Stimulated activated naive CD4-positive, alpha-beta T cell (primary cell): ENCODE data around the gene TXNL4B.
A peak's percentile ranks its signal among the peaks of the same experiment; 100 is the strongest.
"Not testable (repeated sequence)": the region's sequence is repeated elsewhere in the genome, so short reads cannot be mapped to it uniquely, and the experiment has no call there.

ENCODE experiments used
- DNase-seq, 6 experiments: peaks; one replicate each; lab custom pipeline; 2025; lab: John Stamatoyannopoulos, UW

The TXNL4B gene

GRCh38 chr16:72111657-72112451, 18.4 kb upstream of the TXNL4B start:
- DNase-seq: no peak

GRCh38 chr16:72110662-72111615, 17.5 kb upstream of the TXNL4B start:
- no peak for DNase-seq

- DNase-seq: no peak
These were observed 16.6 kb upstream of the TXNL4B start for GRCh38 chr16:72109966-72110530.

- no peak for DNase-seq
These were observed 15.9 kb upstream of the TXNL4B start for GRCh38 chr16:72109300-72109699.

GRCh38 chr16:72108353-72109102, 15.1 kb upstream of the TXNL4B start:
- DNase-seq: no peak

GRCh38 chr16:72107371-72107770, 14.0 kb upstream of the TXNL4B start:
- no peak for DNase-seq

GRCh38 chr16:72105978-72106377, 12.6 kb upstream of the TXNL4B start:
- no peak for DNase-seq

- DNase-seq: no peak
These were observed 11.5 kb upstream of the TXNL4B start for GRCh38 chr16:72104905-72105304.

GRCh38 chr16:72101195-72101594, 7.8 kb upstream of the TXNL4B start:
- no peak for DNase-seq

- DNase-seq: peak in 4 of 6 experiments; percentile 2 to 16 (median 14)
These were observed 6.0 kb upstream of the TXNL4B start for GRCh38 chr16:72099377-72099818.

- DNase-seq: no peak
These were observed 5.5 kb upstream of the TXNL4B start for GRCh38 chr16:72098936-72099335.

GRCh38 chr16:72094266-72094610, 818 bp upstream of the TXNL4B start:
- DNase-seq: peak in 2 of 6 experiments; percentile 21 to 26

- peak in 1 of 6 experiments; percentile 1 for DNase-seq
These were observed 480 bp downstream of the TXNL4B start for GRCh38 chr16:72092832-72093447.

- DNase-seq: no peak
These were observed 2.2 kb downstream of the TXNL4B start for GRCh38 chr16:72091217-72091616.

- DNase-seq: no peak
These were observed 8.4 kb downstream of the TXNL4B start for GRCh38 chr16:72085002-72085401.

GRCh38 chr16:72084445-72084844, 9.0 kb downstream of the TXNL4B start:
- DNase-seq: no peak

GRCh38 chr16:72083778-72084404, 9.5 kb downstream of the TXNL4B start:
- no peak for DNase-seq

GRCh38 chr16:72076991-72077706, 16.3 kb downstream of the TXNL4B start:
- not testable (repeated sequence) for DNase-seq

- not testable (repeated sequence) for DNase-seq
These were observed 18.4 kb downstream of the TXNL4B start for GRCh38 chr16:72075067-72075466.

- DNase-seq: no peak
These were observed 19.7 kb downstream of the TXNL4B start for GRCh38 chr16:72073560-72074230.
